Measurements from ENCODE around the gene DIP2A.

GRCh38 chr21:46517361-46517760, 58.7 kb downstream of the DIP2A start:
- no peak for TF ChIP-seq CTCF (conservative IDR thresholded peaks at IDR 0.05)
- no peak for TF ChIP-seq EZH2 (IDR thresholded peaks at IDR 0.05; ENCODE audit: low read depth)
